Upper lobe of left lung (tissue), 4 donors: Measurements from ENCODE around the gene ANAPC5.
"Not testable (repeated sequence)": the region's sequence is repeated elsewhere in the genome, so short reads cannot be mapped to it uniquely, and the experiment has no call there.

Source experiments
- CTCF ChIP-seq, 6 experiments: fragments of 450-650 bp in 4 of 6; fragments of 200-600 bp in 2 of 6; sonication (generic) in 2 of 6; IDR thresholded peaks; one replicate each; pipeline ENCODE4 v1.5.1; 2016 to 2019; ENCODE audit warnings: antibody characterized with exemption in 6 of 6
- POLR2A ChIP-seq, 4 donors: fragments of 450-650 bp; IDR thresholded peaks; one replicate each; pipeline ENCODE4 v1.5.1; 2016 to 2017; ENCODE audit warnings: antibody characterized with exemption in 4 of 4, mild to moderate bottlenecking in 2 of 4
- POLR2AphosphoS5 ChIP-seq, 2 donors: sonication (generic); formaldehyde crosslinking; IDR thresholded peaks; one replicate each; pipeline ENCODE4 v1.5.1; 2017; ENCODE audit warnings: antibody characterized with exemption in 2 of 2

GRCh38 chr12:121298411-121298810 lies 53.8 kb downstream of the ANAPC5 start:
- not testable (repeated sequence) for TF ChIP-seq CTCF, POLR2A, POLR2AphosphoS5 (IDR thresholded peaks at IDR 0.05)
